HCT116 (cell line): ENCODE data around the gene MON2. TPM values are rescaled to one million over a fixed set of nuclear protein-coding genes. Genes with fewer than 3 reads are reported as not detected.

Source experiments
- ATAC-seq: fragments of 200-7000 bp; cut with Tn5 transposase; 2 replicates; pipeline ENCODE4 v1.9.1; 2020; ENCODE audit warnings: mild to moderate bottlenecking, moderate library complexity
- BruUV-seq: library from RNA; stranded (reverse); fragments of 400-500 nt; replicated peaks from 2 replicates; lab custom pipeline; 2021; lab: Mats Ljungman, UMichigan
- CTCF ChIA-PET: fragments of 300-600 bp; sonication (Branson Sonifier 250); formaldehyde crosslinking; loops from one replicate; lab custom pipeline; 2021; ENCODE audit warnings: antibody characterized with exemption; lab: Charles Lee
- POLR2A ChIA-PET: fragments of 300-600, 350-600 bp; sonication (Branson Sonifier 250); formaldehyde crosslinking; loops from one replicate; lab custom pipeline; 2021; ENCODE audit warnings: antibody characterized with exemption; lab: Charles Lee
- RAD21 ChIA-PET, 2 experiments: fragments of 300-600 bp; sonication (Branson Sonifier 250); formaldehyde crosslinking; loops; one replicate each; lab custom pipeline; 2023; ENCODE audit warnings: low total read pairs in 2 of 2; ENCODE audit not compliant: uncharacterized antibody in 2 of 2, unreplicated experiment in 2 of 2, low non-redundant PET in 1 of 2; lab: Charles Lee
- DNase-seq: peaks from one replicate; pipeline ENCODE4 v3.0.0-alpha.2; 2010; ENCODE audit warnings: low read depth, low spot score
- H2AFZ ChIP-seq: fragments of 200-600 bp; shearing (Covaris generic), sonication (generic); 2 replicates; pipeline ENCODE4 v1.6.1; 2017; ENCODE audit warnings: low read depth, mixed run types, mixed read lengths, antibody characterized with exemption, low read length; ENCODE audit not compliant: poor library complexity, severe bottlenecking
- H3K27ac ChIP-seq: 2 replicates; pipeline ENCODE4 v1.5.1; 2012; ENCODE audit warnings: low read depth, low read length
- H3K27me3 ChIP-seq: fragments of 200-600 bp; sonication (generic); 2 replicates; pipeline ENCODE4 v1.6.1; 2016; ENCODE audit warnings: mixed run types, low read length, mixed read lengths; ENCODE audit not compliant: insufficient read depth
- H3K36me3 ChIP-seq, 2 experiments: fragments of 200-500 bp in 1 of 2; fragments of 200-600 bp in 1 of 2; sonication (Bioruptor generic) in 1 of 2; sonication (generic) in 1 of 2; 2 replicates each; pipeline versions ENCODE4 v1.5.1 to v1.6.1; 2014 to 2016; ENCODE audit warnings: low read length in 2 of 2, inconsistent platforms in 1 of 2, mixed read lengths in 1 of 2, mixed run types in 1 of 2; ENCODE audit not compliant: insufficient read depth in 2 of 2, control insufficient read depth in 1 of 2
- H3K4me1 ChIP-seq, 2 experiments: fragments of 200-600 bp in 1 of 2; sonication (generic) in 1 of 2; 2 replicates each; pipeline versions ENCODE4 v1.5.1 to v1.6.1; 2012 to 2017; ENCODE audit warnings: low read length in 2 of 2, inconsistent platforms in 1 of 2, mild to moderate bottlenecking in 1 of 2, mixed read lengths in 1 of 2, mixed run types in 1 of 2, moderate library complexity in 1 of 2; ENCODE audit not compliant: insufficient read depth in 2 of 2, control insufficient read depth in 1 of 2
- H3K4me2 ChIP-seq: fragments of 200-600 bp; sonication (generic); 2 replicates; pipeline ENCODE4 v1.6.1; 2017; ENCODE audit warnings: mixed run types, low read length, mixed read lengths
- H3K4me3 ChIP-seq, 2 experiments: fragments of 200-600 bp in 1 of 2; sonication (generic) in 1 of 2; replicated peaks in 1 of 2; 2 replicates each; pipeline ENCODE4 v1.5.1; 2011 to 2016; ENCODE audit warnings: low read length in 2 of 2, control low read depth in 1 of 2, low read depth in 1 of 2, mild to moderate bottlenecking in 1 of 2, mixed read lengths in 1 of 2, mixed run types in 1 of 2
- H3K79me2 ChIP-seq: fragments of 200-600 bp; sonication (generic); 2 replicates; pipeline ENCODE4 v1.6.1; 2017; ENCODE audit warnings: mild to moderate bottlenecking, mixed run types, low read length, moderate library complexity, mixed read lengths; ENCODE audit not compliant: insufficient read depth
- H3K9ac ChIP-seq: fragments of 200-600 bp; sonication (generic); 2 replicates; pipeline ENCODE4 v1.6.1; 2016; ENCODE audit warnings: low read length, mixed read lengths
- H3K9me2 ChIP-seq: fragments of 200-600 bp; sonication (generic), shearing (Covaris generic); 2 replicates; pipeline ENCODE4 v1.6.1; 2017; ENCODE audit warnings: mixed run types, mild to moderate bottlenecking, moderate library complexity; ENCODE audit not compliant: insufficient read depth
- H3K9me3 ChIP-seq, 2 experiments: fragments of 200-500 bp in 1 of 2; fragments of 200-600 bp in 1 of 2; sonication (Bioruptor generic) in 1 of 2; sonication (generic) in 1 of 2; 2 replicates each; pipeline ENCODE4 v1.6.1; 2014 to 2017; ENCODE audit warnings: low read length in 2 of 2, mixed read lengths in 2 of 2, inconsistent platforms in 1 of 2, low read depth in 1 of 2, mild to moderate bottlenecking in 1 of 2, mixed run types in 1 of 2, moderate library complexity in 1 of 2; ENCODE audit not compliant: control insufficient read depth in 1 of 2, insufficient read depth in 1 of 2
- H4K20me1 ChIP-seq: fragments of 200-600 bp; sonication (generic), shearing (Covaris generic); 2 replicates; pipeline ENCODE4 v1.6.1; 2017; ENCODE audit warnings: mixed run types, mild to moderate bottlenecking, moderate library complexity; ENCODE audit not compliant: insufficient read depth
- CBX3 ChIP-seq: IDR thresholded peaks from 2 replicates; pipeline ENCODE4 v1.6.1; 2012; ENCODE audit warnings: low read depth
- EGR1 ChIP-seq: IDR thresholded peaks from 2 replicates; pipeline ENCODE4 v1.6.1; 2012; ENCODE audit warnings: low read depth
- ELF1 ChIP-seq: IDR thresholded peaks from 2 replicates; pipeline ENCODE4 v1.6.1; 2012; ENCODE audit warnings: low read depth, borderline replicate concordance
- EZH2 ChIP-seq: fragments of 200-600 bp; sonication (generic); IDR thresholded peaks from 2 replicates; pipeline ENCODE4 v1.6.1; 2017; ENCODE audit warnings: antibody characterized with exemption, mixed run types
- EZH2phosphoT487 ChIP-seq: fragments of 200-600 bp; IDR thresholded peaks from 2 replicates; pipeline ENCODE4 v1.6.1; 2018; ENCODE audit warnings: antibody characterized with exemption, borderline replicate concordance
- POLR2A ChIP-seq: IDR thresholded peaks from 2 replicates; pipeline ENCODE4 v1.7.0; 2011; ENCODE audit warnings: borderline replicate concordance; ENCODE audit not compliant: insufficient read depth, insufficient read length; ENCODE audit errors: extremely low read depth
- SIN3A ChIP-seq: IDR thresholded peaks from 2 replicates; pipeline ENCODE4 v1.6.1; 2012; ENCODE audit warnings: low read depth
- SP1 ChIP-seq: IDR thresholded peaks from 2 replicates; pipeline ENCODE4 v1.6.1; 2012; ENCODE audit warnings: low read depth
- intact Hi-C: fragments of 100-400 bp; cut with micrococcal nuclease; formaldehyde crosslinking; loops from 2 replicates; pipeline ENCODE4 v1.10.0; 2022
- total RNA-seq: library from RNA; stranded (reverse); gene quantifications from one replicate; pipeline ENCODE4 v1.2.1, GENCODE V29; 2021; ENCODE audit not compliant: unreplicated experiment
- TF ChIP-seq, protein P1 (sequence below), 3 experiments: fragments of 200-600 bp in 1 of 3; sonication (generic) in 1 of 3; IDR thresholded peaks in 2 of 3; conservative IDR thresholded peaks in 1 of 3; 2 replicates each; pipeline ENCODE4 v1.5.1; 2012 to 2017; ENCODE audit warnings: low read depth in 2 of 3, low read length in 2 of 3, antibody characterized with exemption in 1 of 3, borderline replicate concordance in 1 of 3, control low read depth in 1 of 3, mild to moderate bottlenecking in 1 of 3, mixed read lengths in 1 of 3, mixed run types in 1 of 3, moderate library complexity in 1 of 3; ENCODE audit not compliant: insufficient read depth in 1 of 3
- TF ChIP-seq, protein P2 (sequence below): IDR thresholded peaks from 2 replicates; pipeline ENCODE4 v1.6.1; 2012; ENCODE audit warnings: low read depth

The MON2 gene
- total RNA-seq, 1 experiment from 2014 or later, result 30.7 TPM

DNA sequence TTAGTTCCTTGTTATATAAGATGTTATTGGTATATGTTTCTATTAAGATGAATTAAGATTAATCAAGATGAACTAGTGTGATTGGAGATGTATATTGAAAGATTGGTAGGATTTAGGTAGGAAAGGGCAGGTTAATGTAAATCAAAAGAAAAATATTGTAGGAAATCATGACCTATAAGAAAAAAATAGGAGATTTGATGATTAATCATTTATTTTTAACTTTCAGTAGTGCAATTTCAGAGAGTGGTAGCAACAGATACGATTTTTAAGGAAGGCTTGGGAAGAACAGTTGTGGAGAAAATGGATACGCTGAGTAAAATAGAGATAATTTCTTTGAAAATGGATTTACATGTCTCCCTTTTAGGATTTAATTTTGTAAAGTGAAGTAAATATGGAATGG, 73.7 kb downstream of the MON2 start:
- no TSS peak for BruUV-seq
- Histone ChIP-seq H3K9me3 (no peaks in the 10 kb centered on the region), H3K27me3 (no peaks in the 10 kb centered on the region), H3K4me2 (no peak overlapping the region), H2AFZ (no peak overlapping the region), H3K27ac (no peak overlapping the region), H3K9ac (no peak overlapping the region), H3K36me3 (peaks cover 10 to 12% of the 10 kb centered on the region in 2 experiments; a peak in 3 of 4 replicates), H4K20me1 (no peaks in the 10 kb centered on the region), H3K4me1 (no peaks in the 10 kb centered on the region), H3K9me2 (no peaks in the 10 kb centered on the region), H3K79me2 (no peaks in the 10 kb centered on the region), H3K4me3 (no peak overlapping the region)
- intact Hi-C loops, result no loop called here
- ChIA-PET RAD21 (no interaction called here), CTCF (no interaction called here), POLR2A (no interaction called here)
- ATAC-seq, result no peak
- no peak for DNase-seq
- TF ChIP-seq SIN3A, result no peak
- no peak for TF ChIP-seq CBX3
- no peak for TF ChIP-seq EZH2phosphoT487
- no peak for TF ChIP-seq SP1
- TF ChIP-seq, protein P1, sequence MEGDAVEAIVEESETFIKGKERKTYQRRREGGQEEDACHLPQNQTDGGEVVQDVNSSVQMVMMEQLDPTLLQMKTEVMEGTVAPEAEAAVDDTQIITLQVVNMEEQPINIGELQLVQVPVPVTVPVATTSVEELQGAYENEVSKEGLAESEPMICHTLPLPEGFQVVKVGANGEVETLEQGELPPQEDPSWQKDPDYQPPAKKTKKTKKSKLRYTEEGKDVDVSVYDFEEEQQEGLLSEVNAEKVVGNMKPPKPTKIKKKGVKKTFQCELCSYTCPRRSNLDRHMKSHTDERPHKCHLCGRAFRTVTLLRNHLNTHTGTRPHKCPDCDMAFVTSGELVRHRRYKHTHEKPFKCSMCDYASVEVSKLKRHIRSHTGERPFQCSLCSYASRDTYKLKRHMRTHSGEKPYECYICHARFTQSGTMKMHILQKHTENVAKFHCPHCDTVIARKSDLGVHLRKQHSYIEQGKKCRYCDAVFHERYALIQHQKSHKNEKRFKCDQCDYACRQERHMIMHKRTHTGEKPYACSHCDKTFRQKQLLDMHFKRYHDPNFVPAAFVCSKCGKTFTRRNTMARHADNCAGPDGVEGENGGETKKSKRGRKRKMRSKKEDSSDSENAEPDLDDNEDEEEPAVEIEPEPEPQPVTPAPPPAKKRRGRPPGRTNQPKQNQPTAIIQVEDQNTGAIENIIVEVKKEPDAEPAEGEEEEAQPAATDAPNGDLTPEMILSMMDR (IDR thresholded peaks at IDR 0.05 in 2 of 3, conservative IDR thresholded peaks at IDR 0.05 in 1 of 3; ENCODE audit: borderline replicate concordance in 1 of 3, insufficient read depth in 1 of 3, low read depth in 2 of 3, low read length in 2 of 3), result no peak
- TF ChIP-seq EZH2, result no peak
- no peak for TF ChIP-seq EGR1
- no peak for TF ChIP-seq POLR2A
- TF ChIP-seq ELF1, result no peak

DNA sequence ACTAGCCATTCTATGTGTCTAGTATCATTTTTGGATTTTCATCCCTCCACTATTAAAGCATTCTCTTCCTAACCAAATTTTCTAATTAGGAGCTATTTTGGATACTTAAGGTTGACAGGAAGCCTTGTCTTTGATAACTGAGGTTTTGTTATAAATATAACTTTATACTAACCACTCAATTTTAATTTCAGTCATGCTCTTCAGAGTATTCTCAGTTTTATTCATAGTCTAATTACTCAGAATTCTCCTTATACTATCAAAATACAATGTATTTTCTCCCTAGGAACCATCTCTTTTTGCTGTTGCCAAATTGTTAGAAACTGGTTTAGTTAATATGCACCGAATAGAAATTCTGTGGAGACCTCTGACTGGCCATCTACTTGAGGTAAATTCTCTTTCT, 76.2 kb downstream of the MON2 start:
- no peak overlapping the region for H3K9ac ChIP-seq
- CTCF ChIA-PET, result no interaction called here
- H3K9me2 ChIP-seq, result no peaks in the 10 kb centered on the region
- intact Hi-C loops, result no loop called here
- RAD21 ChIA-PET, result no interaction called here
- H3K27ac ChIP-seq, result no peak overlapping the region
- no peak for ATAC-seq
- H2AFZ ChIP-seq, result no peak overlapping the region
- POLR2A ChIA-PET, result no interaction called here
- no peak overlapping the region for H3K4me2 ChIP-seq
- no TSS peak for BruUV-seq
- H3K4me3 ChIP-seq, result no peak overlapping the region
- no peaks in the 10 kb centered on the region for H3K4me1 ChIP-seq
- H3K36me3 ChIP-seq, result peaks cover 9 to 17% of the 10 kb centered on the region in 2 experiments; a peak in 3 of 4 replicates
- no peaks in the 10 kb centered on the region for H3K27me3 ChIP-seq
- no peaks in the 10 kb centered on the region for H3K9me3 ChIP-seq
- H4K20me1 ChIP-seq, result no peaks in the 10 kb centered on the region
- no peaks in the 10 kb centered on the region for H3K79me2 ChIP-seq
- DNase-seq, result no peak
- TF ChIP-seq, protein P2, sequence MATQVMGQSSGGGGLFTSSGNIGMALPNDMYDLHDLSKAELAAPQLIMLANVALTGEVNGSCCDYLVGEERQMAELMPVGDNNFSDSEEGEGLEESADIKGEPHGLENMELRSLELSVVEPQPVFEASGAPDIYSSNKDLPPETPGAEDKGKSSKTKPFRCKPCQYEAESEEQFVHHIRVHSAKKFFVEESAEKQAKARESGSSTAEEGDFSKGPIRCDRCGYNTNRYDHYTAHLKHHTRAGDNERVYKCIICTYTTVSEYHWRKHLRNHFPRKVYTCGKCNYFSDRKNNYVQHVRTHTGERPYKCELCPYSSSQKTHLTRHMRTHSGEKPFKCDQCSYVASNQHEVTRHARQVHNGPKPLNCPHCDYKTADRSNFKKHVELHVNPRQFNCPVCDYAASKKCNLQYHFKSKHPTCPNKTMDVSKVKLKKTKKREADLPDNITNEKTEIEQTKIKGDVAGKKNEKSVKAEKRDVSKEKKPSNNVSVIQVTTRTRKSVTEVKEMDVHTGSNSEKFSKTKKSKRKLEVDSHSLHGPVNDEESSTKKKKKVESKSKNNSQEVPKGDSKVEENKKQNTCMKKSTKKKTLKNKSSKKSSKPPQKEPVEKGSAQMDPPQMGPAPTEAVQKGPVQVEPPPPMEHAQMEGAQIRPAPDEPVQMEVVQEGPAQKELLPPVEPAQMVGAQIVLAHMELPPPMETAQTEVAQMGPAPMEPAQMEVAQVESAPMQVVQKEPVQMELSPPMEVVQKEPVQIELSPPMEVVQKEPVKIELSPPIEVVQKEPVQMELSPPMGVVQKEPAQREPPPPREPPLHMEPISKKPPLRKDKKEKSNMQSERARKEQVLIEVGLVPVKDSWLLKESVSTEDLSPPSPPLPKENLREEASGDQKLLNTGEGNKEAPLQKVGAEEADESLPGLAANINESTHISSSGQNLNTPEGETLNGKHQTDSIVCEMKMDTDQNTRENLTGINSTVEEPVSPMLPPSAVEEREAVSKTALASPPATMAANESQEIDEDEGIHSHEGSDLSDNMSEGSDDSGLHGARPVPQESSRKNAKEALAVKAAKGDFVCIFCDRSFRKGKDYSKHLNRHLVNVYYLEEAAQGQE, result no peak
